Activated naive CD8-positive, alpha-beta T cell treated with anti-CD3 and anti-CD28 coated beads, Interleukin-2, amount 50 U/mL, for 24 hours (primary cell): ENCODE data around the gene CEBPA.

ENCODE experiments used
- ATAC-seq: fragments of 150-1000 bp; cut with Tn5 transposase; one replicate; pipeline ENCODE4 v1.10.0; 2021
- DNase-seq: peaks from one replicate; pipeline ENCODE4 v3.0.0; 2021
- H3K27ac Mint-ChIP-seq: one replicate; pipeline ENCODE4 v1.8.0; 2021; ENCODE audit warnings: mild to moderate bottlenecking, mixed read lengths
- H3K27me3 Mint-ChIP-seq: one replicate; pipeline ENCODE4 v1.8.0; 2021; ENCODE audit warnings: mixed read lengths
- H3K36me3 Mint-ChIP-seq: one replicate; pipeline ENCODE4 v1.8.0; 2021; ENCODE audit warnings: low read depth, mixed read lengths
- H3K4me1 Mint-ChIP-seq: one replicate; pipeline ENCODE4 v1.8.0; 2021; ENCODE audit warnings: mixed read lengths
- H3K4me3 Mint-ChIP-seq: one replicate; pipeline ENCODE4 v1.8.0; 2021; ENCODE audit warnings: mild to moderate bottlenecking, moderate library complexity, mixed read lengths
- H3K9me3 Mint-ChIP-seq: one replicate; pipeline ENCODE4 v1.8.0; 2021; ENCODE audit warnings: mixed read lengths

Gene CEBPA

DNA sequence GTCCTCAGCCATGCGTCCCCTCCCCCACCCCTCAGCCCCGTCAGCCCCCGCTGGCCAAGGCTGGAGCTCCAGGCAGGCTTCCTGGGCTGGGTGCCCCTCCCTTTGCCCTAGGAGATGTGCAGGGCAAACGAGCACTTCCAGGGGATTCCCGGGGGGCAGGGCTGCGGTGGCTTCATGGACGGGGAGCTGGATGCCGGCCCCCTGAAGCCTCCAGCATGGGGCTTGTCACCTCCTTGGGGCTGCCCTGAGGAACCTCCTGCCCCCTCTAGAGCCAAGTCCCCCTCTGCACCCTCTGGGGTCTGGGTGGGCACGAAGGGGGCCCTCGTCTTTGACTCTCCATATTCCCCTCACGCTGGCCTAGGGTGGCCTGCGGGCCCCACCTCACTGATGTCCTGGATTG, 51.3 kb downstream of the CEBPA start:
- Mint-ChIP-seq H3K4me3 (no peak overlapping the region), H3K27me3 (no peaks in the 10 kb centered on the region), H3K9me3 (no peaks in the 10 kb centered on the region), H3K27ac (no peak overlapping the region), H3K4me1 (no peaks in the 10 kb centered on the region), H3K36me3 (no peaks in the 10 kb centered on the region)
- ATAC-seq (no peak), DNase-seq (no peak)

GRCh38 chr19:33250500-33250899, 51.8 kb downstream of the CEBPA start:
- Mint-ChIP-seq H3K36me3 (no peaks in the 10 kb centered on the region), H3K4me1 (no peaks in the 10 kb centered on the region), H3K4me3 (no peak overlapping the region), H3K27ac (no peak overlapping the region), H3K9me3 (no peaks in the 10 kb centered on the region), H3K27me3 (no peaks in the 10 kb centered on the region)
- DNase-seq (no peak), ATAC-seq (no peak)
